ENCODE measurements around the gene ZNF32.

- no peak for TF ChIP-seq CTCF (IDR thresholded peaks at IDR 0.05)
- TF ChIP-seq POLR2A (IDR thresholded peaks at IDR 0.05), result no peak
Observed at GRCh38 chr10:43667761-43668386, 19.2 kb upstream of the ZNF32 start.
